GM18507 (cell line): ENCODE results near the gene IL2RA.

Experiments used
- DNase-seq: peaks from one replicate; pipeline ENCODE4 v3.0.0; 2011; ENCODE audit warnings: low read depth; ENCODE audit not compliant: insufficient read length; ENCODE audit errors: extremely low spot score
- FAIRE-seq: peaks from 2 replicates; lab custom pipeline; 2011; peaks lifted over from hg19 to GRCh38; lab: Jason Lieb, UNC

IL2RA gene

DNA sequence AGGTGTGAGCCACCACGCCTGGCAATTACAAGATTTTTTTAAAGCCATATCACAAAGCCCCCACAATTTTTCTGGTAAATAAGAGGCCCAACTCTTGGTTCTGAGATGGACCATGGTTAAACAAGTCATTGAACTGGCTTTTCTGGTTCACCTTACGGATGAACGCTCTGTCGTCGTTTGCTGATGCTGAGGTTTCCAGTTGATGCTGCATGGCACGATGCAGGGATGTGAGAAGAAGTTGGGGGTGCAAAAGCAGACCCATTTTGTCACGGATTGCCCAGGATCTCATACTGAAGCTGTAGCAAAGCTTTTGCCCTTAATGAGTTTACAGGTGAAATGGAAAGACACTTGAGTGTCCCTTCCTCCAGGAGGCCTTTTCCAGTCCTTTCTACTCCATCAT lies 2.0 kb upstream of the IL2RA start:
- no peak for FAIRE-seq
- DNase-seq, result no peak

DNA sequence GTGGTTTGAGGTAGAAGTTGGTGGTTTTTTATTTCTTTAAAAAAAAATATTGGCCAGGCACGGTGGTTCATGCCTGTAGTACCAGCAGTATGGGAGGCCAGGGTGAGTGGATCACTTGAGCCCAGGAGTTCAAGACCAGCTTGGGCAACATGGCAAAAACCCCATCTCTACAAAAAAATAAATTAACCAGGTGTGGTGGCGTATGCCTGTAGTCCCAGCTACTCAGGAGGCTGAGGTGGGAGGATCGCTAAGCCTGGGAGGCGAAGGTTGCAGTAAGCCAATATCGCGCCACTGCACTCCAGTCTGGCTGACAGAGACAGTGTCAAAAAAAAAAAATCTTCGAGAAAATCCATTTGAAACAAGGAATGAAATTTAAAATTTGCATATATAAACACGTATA lies 1.1 kb downstream of the IL2RA start:
- no peak for FAIRE-seq
- DNase-seq, result no peak

DNA sequence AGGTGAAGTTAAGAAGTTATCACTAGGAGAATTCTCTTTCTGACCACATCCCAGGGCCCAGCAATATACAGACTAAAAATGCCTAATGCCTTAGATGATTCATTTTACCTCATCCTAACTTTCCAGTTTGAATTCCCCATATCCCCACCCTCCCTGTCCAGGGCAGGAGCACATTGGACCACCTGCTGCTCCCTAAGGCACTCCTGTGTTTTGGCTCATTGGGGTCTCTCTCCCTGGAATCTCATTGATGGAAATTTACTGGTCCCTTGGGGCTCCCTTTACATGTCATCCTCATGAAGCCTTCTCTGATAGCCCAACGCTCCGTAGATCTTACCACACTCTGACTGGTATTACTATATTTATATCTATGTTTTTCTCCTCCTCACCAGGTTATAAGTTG lies 2.7 kb downstream of the IL2RA start:
- DNase-seq (no peak), FAIRE-seq (no peak)

GRCh38 chr10:6058682-6059475 lies 3.3 kb downstream of the IL2RA start:
- DNase-seq (no peak), FAIRE-seq (peak; percentile 41)

GRCh38 chr10:6056411-6057135 lies 5.6 kb downstream of the IL2RA start:
- FAIRE-seq (no peak), DNase-seq (no peak)

GRCh38 chr10:6055929-6056328 lies 6.2 kb downstream of the IL2RA start:
- DNase-seq (no peak), FAIRE-seq (no peak)

DNA sequence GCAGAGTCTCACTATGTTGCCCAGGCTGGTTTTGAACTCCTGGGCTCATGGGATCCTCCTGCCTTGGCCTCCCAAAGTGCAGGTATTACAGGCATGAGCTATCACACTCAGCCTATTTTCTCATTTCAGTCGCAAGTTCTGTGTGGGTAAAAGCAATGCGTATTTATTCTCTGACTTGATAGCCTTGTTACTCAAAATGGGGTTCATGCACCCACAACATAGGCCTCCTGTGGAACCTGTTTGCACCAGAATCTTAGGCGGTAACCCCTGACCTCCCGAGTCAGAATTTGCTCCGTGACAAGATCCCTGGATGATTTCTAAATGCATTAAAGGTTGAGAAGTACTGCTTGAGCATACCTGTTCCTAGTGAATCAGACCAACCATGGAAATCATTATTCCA lies 7.3 kb downstream of the IL2RA start:
- no peak for DNase-seq
- no peak for FAIRE-seq

- DNase-seq, result no peak
- FAIRE-seq, result peak; percentile 59
Measured at GRCh38 chr10:6053816-6054631, 8.1 kb downstream of the IL2RA start.

DNA sequence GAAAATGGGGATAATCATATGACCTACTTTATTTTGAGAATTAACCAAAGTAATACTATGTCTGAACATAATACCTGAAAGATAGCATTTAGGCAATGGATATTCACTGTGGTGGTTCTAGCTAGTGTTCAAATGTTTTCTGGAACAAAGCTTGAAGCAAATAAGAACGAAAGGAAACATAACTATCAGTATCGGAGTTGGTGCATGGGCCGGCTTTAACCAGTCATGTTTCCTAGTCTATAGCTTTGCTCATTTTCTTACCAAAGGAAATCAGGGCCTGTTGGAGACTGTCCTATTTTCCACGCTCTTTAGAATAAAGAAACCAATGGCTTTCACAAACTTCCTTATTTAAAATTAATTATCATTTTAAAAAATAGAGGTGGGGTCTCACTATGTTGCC lies 8.9 kb downstream of the IL2RA start:
- DNase-seq (no peak), FAIRE-seq (no peak)

DNA sequence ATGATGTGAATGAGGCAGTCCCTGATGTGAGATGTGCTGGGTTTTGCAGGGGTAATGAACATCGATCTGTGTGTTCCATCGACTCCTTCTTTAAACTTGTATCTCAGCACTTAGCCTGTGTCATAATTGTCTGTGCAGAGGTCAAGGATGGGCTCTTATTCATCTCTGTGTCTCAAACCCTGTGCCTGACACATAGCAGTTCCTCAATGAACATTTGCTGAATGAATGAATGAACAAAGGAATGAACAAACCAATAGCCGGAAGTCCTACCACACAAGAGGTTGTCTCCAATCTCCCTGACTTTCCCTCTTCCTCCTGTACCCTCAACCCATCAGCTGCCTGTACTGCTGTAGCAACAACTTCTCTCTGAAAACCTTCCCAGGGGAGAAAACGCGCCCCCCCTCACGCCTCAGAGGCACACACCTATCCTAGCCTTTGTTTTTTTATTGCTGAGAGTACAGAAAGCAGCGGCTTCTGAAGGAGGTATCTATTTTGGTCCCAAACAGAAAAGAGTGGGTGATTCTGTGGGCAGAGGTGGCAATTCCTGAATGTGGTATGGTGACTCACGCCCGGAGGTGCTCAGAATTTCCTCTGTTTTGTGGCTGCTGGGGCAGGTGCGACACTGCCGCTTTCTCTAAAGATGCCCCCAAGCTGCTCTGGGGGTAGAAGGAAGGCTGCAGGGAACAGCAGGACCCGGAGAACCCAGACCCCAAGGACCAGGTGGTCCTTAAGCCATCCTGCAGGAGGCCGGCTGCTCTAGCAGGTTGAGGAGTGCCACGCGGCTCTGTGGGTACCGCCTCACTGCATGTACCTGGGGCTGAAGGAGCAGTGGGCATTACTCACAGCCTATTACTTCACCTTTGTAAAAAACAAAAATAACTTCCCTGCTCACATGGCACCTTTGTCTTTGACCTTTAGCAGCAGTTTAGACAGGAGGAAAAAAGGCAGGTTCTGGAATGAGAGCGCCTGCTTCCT lies 9.6 kb downstream of the IL2RA start:
- FAIRE-seq, result peak; percentile 95
- DNase-seq, result no peak

GRCh38 chr10:6050801-6051445 lies 11.2 kb downstream of the IL2RA start:
- no peak for DNase-seq
- peak; percentile 97 for FAIRE-seq

DNA sequence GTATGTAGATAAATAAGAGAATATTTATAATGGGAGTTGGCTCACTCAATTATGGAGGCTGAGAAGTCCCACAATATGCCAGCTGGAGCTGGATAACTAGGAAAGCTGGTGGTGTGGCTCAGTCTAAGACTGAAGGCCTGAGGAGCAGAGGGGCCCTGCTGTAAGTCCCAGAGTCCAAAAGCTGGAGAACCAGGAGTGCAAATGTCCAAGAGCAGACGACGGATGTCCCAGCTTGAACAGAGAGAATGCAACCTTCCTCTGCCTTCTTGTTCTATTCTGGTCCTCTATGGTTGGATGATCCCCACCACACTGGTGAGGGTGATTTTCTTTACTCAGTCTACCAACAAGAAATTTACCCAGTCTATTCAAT lies 13.2 kb downstream of the IL2RA start:
- DNase-seq (no peak), FAIRE-seq (peak; percentile 24)

GRCh38 chr10:6048281-6049030 lies 13.7 kb downstream of the IL2RA start:
- FAIRE-seq, result no peak

DNA sequence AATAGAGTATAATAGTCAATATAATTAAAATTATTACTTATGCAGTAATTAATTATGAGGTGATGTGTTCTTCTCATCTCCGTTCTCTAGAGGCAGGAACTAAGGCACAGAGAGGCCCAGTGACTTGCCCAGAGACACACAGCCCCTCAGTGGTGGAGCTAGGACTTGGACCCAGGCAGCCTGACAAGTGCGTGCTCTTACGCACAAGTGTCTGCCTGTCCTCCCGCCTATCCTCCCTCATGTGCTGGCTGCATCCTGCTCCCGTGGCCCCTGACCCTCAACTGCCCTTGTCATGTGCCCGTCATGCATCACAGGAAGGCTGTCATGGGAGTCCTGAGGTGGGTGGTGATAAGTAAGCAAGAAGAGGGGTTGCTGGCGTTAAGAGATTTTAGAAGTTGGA lies 14.3 kb downstream of the IL2RA start:
- DNase-seq (no peak), FAIRE-seq (no peak)

More at GRCh38 chr10:6048281-6049030, 13.7 kb downstream of the IL2RA start:
- DNase-seq, result no peak

GRCh38 chr10:6046773-6047611 lies 15.2 kb downstream of the IL2RA start:
- DNase-seq (no peak), FAIRE-seq (no peak)

- no peak for DNase-seq
- peak; percentile 67 for FAIRE-seq
Measured at GRCh38 chr10:6045878-6046772, 16.0 kb downstream of the IL2RA start.
